Inflammatory macrophage treated with lipopolysaccharide for 4 hours (primary cell): Measurements from ENCODE around the gene ARHGAP6.
"Not testable (repeated sequence)": the region's sequence is repeated elsewhere in the genome, so short reads cannot be mapped to it uniquely, and the experiment has no call there.

Experiments
- DNase-seq: peaks from one replicate; pipeline ENCODE4 v3.0.0-alpha.2; 2020

The ARHGAP6 gene

DNA sequence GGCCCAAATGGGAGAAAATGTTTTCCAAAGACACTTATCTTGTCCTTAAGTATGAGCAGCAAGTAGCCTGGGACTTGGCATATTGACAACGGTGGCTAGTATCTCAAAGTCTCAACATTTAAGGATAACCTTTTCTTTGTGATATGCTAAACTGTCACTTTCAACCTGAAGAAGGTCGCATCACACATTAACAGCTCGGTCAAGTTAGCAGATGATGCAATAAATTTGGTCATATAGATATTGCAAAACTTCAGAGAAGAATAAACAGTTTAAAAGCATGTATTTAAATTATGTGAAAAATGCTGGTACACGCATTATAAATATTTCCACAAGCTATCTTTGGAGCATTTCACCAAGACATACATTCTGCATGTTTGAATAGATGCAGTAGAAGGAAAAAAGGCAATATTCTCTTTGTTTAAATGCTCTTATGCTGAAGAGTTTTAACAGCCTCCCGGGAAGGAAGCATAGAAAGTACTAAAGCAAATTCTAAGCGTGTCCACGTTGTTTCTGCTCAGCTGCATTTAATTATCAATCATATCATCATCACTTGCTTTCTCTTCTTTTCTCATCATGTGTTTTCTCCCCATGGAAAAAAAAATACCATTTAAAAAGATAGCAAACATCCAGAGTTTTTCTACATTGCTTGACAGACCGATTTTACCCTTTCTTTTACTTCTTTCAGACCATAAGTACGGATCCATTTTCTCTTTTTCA lies 24.2 kb downstream of the ARHGAP6 start:
- no peak for DNase-seq

DNA sequence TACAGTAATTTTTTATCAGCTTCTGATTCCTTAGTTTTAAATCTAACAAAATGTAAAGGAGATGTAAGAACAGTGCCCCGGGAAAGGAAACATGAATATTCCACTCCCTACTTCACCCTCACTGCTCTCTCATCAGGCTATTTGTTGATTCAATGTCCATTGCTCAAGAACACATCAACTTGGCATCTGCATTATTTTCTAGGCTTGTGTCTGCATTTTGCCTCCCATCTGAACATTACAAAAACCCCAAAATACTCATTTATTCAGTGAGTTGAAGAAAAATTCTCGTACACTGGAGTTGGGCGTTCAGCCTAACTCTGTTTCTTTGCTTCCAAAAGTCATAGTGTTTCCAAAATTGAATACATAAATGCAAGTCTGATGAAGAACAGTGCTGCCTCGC lies 25.6 kb downstream of the ARHGAP6 start:
- no peak for DNase-seq

DNA sequence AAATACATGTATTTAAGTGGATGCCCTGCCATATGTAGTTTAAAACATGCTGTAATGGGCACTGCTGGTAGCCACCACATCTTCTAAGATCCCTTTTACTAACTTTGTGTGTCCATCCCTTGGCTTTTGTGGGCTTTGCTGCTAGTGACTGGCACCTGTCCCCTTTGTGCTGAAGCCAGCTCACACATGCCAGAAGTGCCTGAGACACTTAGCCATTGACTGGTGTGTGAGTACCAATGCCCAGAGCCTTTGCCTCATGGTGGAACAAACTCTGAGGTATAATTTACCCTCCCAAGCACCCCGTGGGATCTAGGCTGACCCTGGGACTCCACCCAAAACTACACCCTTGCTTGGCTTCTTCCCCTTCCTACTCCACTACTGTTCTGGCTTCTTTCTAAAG lies 33.0 kb downstream of the ARHGAP6 start:
- no peak for DNase-seq

DNA sequence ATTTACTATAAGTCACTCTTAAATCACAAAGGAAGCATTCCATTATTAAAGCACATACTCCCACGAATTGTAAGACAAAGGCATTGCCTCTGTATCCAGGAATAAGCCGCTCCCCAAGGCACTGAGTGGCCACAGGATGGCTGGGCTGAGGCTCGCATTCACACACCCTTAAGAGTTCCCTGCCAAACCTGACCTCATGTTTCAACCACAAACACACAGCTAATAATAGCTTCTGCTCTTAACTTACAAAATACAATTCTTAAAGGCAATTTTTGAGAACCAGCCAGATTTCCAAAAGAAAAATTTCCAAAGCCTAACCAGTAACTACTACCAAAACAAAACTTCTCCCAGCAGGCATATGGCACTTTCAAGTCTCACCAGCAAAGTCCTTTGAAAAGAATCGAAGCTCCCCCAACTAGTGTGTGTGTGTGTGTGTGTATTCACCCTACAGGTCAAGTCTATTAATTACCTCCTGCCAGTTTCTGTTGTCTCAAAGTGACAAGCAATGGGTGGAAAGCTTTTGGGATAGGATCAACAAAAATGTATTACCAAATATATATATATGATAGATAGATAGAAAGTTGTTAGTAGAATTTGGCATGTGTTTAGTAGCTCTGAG lies 36.0 kb downstream of the ARHGAP6 start:
- DNase-seq = no peak

DNA sequence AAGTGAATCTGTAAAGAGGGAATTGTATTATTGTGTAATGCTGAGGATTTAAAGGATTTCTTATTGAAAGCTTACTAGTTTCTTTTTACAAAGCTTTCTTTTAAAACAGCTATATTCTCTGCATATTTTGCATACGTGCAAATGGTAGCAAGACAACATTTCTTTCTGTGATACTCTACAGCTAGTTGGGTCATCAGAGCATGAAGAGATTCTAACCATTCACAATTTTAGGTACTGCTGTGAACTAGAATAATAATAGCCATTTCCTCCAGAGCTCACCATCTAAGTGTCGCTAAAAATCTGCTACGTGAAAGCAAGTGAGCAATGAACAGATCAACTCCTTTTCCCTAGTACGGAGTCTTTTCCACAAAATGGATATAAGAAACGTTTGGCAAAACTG lies 37.3 kb downstream of the ARHGAP6 start:
- DNase-seq = no peak

DNA sequence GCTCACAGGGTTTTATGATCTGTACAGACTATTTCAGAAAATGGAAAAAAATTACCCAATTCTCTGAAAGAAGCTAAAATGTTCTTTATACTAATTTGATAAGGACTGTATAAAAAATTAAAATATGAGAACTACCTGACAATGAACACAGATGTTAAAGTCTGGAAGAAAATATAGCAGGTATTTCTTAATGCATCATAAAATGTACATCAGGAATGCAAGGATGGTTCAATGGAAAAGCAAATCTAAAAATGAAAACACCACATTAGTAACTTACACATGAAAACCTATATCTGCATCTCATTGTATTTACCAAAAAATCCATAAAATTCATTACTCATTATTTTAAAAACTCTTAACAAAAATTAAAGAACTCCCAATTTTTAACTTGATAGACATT lies 39.4 kb downstream of the ARHGAP6 start:
- no peak for DNase-seq

DNA sequence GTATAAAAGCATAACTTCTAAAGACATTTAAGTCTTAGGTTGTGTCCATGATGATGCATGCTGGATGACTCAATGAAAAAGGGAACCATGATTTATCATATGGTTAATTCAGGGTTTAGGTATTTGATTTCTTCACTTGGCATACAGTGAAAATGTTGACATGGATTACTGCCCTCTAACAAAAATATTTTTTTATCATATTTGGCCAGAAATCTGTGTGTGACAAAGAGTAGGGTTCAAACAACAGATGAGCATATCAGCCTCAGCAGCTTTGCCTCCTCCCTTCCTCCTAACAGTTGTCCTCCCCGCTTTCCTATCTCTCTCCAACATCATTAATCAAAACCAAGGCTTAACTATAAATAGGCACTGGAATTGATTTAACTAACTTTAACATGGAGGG lies 46.3 kb downstream of the ARHGAP6 start:
- no peak for DNase-seq

DNA sequence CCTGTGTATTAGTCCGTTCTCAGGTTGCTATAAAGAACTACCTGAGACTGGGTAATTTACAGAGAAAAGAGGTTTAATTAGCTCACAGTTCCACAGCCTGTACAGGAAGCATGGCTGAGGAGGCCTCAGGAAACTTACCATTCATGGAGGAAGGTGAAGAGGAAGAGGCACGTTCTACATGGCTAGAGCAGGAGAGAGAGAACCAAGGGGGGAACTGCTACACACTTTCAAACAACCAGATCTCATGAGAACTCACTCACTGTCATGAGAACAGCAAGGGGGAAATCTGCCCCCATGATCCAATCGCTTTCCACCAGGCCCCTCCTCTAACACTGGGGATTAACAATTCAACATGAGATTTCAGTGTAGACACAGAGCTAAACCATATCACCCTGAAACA lies 51.5 kb downstream of the ARHGAP6 start:
- DNase-seq = not testable (repeated sequence)

DNA sequence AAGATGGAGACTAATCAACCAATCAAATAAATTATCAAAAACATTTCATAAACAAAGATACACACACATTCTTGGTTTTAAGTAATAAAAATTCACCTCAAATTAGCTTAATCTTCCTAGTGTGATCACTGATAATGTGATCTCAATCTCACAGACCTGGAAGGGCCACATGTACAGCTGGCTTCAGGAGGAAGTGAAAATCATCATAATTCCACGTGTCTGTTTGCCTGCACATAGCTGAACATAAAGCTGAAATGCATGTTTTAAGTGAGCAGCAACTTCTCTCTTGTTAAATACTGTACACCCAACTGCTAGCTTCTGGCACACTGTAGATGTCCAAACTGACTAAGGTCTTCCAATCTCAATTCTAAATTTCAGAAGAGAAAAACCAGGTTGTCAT lies 53.8 kb downstream of the ARHGAP6 start:
- no peak for DNase-seq

DNA sequence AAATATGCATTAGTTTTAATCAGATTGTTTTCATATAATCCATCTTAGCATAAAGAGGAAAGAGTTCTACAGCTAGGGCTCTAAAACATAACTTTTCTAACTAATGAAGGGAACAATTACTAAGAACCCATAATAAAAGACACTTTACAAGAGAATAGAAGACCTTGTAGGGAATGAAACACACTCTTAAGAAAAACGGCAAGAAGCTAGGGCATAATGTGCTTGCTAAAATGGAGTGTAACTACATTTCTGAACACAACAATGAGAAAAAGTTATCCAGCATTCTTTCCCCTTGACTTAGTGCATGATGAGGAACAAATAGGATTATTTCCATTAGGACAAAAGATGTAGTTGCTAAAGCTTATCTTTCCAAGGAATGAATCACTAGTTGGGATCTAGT lies 54.6 kb downstream of the ARHGAP6 start:
- no peak for DNase-seq

DNA sequence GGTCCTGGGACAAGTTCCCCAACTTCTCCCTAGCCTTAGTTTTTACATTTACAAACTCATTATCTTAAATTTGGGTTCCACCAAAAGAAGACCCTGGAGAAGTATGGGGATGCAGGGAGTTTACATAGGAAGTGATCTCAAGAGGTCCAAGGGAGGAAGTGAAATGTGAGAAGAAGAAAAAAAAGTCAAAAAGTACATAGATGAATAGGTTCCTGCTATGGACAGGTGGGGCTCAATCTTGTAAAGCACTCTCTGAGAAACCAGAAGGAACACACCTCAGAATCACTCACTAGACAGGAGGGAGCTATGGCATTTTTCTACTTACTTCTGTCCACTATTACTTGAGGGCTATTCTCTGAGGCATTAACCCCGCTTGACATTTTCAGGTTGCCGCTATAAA lies 56.6 kb downstream of the ARHGAP6 start:
- no peak for DNase-seq

DNA sequence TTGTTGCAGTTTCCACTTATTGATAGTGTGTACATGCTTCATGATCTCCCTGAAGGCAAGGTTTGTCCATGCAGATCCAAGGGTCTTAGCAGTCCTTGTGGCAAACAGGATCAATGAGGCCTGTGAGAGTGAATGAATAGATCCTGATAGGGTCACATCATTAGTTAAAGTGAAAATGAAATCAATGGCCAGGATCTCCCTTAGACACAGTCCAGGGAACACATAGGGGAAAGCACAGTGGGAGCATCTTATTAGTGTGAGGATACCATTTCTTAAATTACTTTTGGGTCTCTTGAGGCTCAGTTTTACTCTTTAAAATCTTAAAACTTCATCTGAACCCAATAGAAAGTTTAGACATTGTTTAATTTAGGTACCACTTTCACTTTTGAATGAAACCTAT lies 59.3 kb downstream of the ARHGAP6 start:
- DNase-seq = no peak

DNA sequence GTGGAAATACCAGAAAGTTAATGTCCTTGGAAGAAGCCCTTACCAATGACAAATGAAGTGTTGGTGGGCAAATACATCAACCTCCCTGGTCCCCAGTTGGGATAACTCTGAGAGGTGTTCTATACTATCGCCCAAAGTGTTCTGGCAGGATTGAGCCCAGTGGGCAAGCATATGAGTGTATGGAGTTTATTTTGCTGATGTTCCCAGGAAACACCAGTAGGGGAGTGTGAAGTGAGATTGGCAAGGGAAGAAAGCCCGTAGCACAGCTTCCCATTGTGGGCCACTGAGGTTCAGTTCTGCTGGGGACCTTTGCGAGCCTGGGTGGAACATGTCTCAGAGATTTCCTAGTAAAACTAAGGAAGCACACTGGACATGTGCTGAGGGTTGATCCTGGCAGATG lies 65.1 kb downstream of the ARHGAP6 start:
- no peak for DNase-seq

DNA sequence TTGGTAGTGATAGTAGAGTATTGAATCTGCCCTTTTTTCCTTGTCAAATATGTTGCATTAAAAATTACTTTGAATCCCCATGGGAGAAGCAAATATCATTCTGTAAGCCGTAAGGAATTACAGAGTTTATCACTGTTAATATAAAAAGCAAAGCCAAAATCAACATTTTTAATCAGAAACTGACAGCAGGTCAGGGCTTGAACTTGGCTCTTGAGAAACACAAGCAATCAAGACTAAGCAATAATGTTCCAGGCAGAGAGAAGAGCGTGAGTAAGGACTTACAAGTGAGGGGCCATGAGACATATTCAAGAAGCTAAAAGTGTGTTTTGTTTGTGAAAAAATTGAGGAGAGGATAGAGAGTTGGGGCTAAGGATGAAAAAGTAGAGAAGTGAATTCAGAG lies 68.2 kb downstream of the ARHGAP6 start:
- DNase-seq = no peak

DNA sequence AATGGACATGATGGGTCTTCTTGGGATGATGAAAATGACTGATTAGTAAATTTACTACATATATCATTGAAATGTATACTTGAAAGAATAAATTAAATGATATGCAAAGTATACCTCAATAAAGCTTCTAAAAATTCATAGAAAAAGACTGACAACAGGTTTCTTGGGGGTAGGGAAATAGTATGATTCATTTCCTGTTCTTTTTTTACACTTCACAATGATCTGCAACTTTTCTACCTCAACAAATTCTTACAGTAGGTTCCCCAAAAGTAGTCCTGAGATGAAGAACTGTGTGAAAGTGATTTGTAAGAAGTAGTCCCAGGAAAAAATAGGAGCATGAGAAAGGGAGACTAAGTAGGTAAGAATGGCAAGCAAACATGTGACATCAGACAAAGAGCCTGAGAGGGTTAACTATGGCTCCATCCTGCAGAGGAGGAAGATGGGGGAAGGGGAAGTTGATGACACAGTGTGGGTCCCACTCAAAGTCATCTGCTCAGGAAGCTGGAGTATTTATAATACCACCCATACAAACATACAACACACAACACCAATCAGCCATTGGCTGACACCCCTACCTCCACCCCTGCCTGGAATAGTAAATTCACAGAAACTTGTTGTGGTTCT lies 73.9 kb downstream of the ARHGAP6 start:
- DNase-seq = peak; percentile 48

DNA sequence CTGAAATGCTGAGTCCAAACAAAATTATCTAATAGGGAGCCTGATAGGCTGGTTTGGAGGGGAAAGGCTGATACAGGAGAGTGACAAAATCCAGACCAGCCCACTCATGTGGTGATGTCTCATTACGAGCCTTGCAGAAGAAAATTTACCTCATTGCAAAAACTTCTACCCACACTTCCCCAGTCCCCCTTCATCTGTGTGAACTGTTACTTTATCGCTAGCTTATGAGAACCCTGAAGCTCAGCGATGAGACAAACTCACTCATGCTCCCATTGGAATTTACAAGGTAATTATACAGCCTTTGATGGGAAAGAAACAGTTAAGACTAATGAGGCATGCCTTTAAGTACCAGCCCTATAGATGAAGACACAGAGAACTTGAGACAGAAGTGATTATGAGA lies 76.1 kb downstream of the ARHGAP6 start:
- DNase-seq = peak; percentile 69

DNA sequence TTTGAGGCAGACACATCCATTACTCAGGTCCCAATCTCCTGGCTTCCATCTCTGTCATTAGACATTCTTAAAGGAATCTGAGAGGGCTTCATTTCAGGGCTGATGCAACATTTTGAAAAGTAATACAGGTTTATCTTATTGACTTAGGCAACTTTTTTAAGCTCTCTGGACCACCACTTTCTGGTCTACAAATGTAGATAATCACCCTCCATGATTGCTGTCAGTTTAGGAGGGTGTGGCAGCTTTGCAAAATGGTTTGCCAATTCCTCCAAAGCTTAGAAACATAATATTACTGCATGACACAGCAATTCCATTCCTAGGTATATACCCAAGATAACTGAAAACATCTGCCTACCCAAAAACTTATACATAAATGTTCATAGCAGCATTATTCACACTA lies 77.6 kb downstream of the ARHGAP6 start:
- DNase-seq = no peak

DNA sequence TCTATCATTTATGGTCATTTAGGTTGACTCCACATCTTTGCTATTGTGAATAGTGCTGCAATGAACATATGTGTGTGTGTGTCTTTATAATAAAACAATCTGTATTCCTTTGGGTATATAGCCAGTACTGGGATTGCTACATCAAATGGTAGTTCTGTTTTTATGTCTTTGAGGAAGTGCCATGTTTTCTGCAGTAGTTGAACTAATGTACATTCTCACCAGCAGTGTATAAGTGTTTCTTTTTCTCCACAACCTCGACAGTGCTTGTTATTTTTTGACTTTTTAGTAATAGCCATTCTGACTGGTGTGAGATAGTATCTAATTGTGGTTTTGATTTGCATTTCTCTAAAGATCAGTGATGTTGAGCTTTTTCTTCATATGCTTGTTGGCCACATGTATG lies 80.5 kb downstream of the ARHGAP6 start:
- DNase-seq = peak; percentile 43

DNA sequence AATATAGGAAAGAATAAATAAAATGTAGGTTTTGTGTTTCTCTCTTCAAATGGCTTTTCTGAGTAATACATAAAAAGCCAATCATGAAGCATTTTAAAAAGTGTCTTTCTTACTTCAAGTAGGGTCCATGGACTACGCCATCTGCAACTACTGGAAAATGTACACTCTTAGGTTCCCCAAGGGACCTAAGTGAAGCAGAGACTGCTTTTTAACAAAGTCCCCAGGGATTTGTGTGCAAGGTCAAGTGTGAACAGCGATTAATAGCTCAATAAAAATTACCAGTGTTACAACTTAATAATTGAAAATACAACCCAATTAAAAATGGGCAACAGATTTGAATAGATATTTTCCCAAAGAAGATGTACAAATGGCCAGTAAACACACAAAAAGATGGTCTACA lies 84.9 kb downstream of the ARHGAP6 start:
- no peak for DNase-seq

DNA sequence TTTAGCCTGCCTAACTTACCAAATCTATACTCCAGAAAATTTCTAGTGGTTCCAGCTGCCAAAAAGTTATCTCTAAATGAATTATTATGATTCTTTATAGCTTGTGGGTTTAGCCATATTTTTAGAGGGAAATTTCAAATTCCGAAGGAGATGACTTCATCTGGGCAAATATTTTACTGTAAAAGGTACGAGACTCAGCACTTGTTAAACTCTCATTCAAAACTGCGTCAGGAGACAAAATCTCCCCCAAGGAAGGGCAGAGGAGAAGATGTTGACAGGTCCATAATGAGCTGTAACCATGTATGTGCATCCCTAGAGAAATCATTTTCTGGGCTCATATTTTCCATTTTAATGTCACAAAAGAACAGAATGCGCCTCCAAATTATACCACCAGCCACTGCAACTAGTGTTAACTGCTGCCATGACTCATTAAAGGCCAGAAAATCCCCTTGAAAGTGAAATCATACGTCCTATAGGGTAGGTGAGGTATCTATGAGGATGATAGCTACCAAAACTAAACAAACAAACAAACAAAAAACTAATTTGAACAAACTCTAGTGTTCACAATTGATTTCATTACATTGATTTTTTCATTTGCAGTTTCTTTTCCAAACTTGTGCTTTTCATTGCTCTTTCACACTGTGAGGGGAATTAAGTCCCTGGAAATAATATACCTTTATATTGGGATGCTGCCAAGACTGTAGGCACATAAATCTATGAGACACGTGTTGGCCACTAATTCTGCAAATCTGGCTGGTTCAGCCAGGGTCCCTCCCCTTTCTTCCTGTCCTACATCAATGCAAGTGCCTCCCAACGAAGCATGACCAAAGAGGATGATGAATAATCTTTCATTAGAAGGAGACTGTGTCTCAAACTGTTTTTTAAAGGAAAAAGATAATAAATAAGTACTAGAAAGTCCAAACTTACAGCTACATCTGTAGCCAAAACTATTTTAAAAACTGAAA lies 85.8 kb downstream of the ARHGAP6 start:
- no peak for DNase-seq

DNA sequence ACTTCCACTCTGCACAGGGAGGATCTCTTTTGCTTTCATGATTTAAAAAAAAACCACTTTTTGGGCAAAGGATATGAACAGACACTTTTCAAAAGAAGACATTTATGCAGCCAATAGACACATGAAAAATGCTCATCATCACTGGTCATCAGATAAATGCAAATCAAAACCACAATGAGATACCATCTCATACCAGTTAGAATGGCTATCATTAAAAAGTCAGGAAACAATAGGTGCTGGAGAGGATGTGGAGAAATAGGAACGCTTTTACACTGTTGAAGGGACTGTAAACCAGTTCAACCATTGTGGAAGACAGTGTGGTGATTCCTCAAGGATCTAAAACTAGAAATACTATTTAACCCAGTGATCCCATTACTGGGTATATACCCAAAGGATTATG lies 87.4 kb downstream of the ARHGAP6 start:
- DNase-seq = not testable (repeated sequence)

DNA sequence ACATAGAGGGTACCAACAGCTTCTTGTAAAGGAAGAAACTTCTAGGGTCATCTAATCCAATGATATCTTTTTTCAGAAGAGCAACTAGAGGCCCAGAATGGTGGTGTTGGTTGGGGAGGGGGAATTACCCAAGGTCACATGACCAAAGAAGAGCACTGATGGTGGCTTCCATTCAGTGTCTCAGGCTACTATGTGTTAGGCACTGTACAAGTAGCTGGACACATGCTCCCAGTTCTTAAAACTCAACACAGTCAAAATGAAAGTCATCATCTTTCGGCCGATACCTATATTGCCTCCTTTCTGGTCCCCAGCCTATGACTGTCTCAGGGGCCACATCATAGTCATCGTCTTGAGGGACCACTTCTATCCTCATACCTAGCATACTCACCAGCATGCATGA lies 88.1 kb downstream of the ARHGAP6 start:
- DNase-seq = no peak

DNA sequence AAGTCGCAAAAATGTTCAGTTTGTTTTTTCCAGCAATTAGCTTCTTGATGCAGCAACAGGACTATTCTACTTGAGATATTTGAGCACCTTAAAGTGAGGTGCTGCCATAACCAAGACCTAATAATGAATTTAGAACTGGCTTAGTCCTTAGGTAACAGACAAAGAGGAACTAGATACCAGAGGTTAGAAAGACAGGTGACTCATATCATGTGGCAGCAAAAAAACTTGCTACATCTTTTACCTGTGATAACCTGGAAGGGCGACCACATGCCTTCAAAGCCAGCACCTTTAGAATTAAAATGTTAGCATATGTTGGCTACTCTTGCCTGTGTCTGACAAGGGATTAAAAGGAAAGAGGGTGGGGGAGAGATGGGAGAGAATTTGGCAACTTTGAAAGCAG lies 90.4 kb downstream of the ARHGAP6 start:
- no peak for DNase-seq
